ENCODE data around the gene TRIP10.

DNA sequence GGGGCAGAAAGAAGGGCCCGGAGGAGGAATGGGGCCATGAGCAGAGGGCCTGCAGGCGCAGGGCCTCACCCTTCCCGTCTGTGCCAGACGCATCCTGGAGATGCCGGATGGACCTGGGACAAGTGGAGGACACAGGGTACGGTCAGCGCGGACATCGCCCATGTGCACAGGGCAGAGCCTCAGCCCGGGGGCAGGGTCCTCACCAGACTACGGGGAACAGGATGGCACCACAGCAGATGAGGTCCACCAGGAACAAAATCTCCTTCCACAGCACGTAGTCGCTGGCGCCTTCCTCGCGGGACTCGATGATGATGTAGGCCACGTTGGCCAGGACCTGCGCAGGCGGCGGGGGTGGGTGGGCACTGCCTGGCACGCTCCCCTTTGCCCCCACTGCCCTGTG, 7.7 kb upstream of the TRIP10 start:
- TF ChIP-seq ARNTL (CRISPR knock-in tag; IDR thresholded peaks at IDR 0.05; ENCODE audit: borderline replicate concordance, low read depth) (no peak), ZC3H10 (CRISPR knock-in tag; IDR thresholded peaks at IDR 0.05) (no peak), RARB (CRISPR knock-in tag; IDR thresholded peaks at IDR 0.05) (no peak), ZNF565 (CRISPR knock-in tag; conservative IDR thresholded peaks at IDR 0.05; ENCODE audit: low read depth) (no peak), TOX (CRISPR knock-in tag; IDR thresholded peaks at IDR 0.05; ENCODE audit: borderline replicate concordance) (no peak)
